NCI-H146 treated with DMSO at 0.1 percent for 48 hours (cell line): ENCODE data around the gene VANGL2.

Source experiments
- DNase-seq: peaks from one replicate; lab custom pipeline; 2025; ENCODE audit not compliant: unreplicated experiment; lab: John Stamatoyannopoulos, UW

Gene VANGL2

DNA sequence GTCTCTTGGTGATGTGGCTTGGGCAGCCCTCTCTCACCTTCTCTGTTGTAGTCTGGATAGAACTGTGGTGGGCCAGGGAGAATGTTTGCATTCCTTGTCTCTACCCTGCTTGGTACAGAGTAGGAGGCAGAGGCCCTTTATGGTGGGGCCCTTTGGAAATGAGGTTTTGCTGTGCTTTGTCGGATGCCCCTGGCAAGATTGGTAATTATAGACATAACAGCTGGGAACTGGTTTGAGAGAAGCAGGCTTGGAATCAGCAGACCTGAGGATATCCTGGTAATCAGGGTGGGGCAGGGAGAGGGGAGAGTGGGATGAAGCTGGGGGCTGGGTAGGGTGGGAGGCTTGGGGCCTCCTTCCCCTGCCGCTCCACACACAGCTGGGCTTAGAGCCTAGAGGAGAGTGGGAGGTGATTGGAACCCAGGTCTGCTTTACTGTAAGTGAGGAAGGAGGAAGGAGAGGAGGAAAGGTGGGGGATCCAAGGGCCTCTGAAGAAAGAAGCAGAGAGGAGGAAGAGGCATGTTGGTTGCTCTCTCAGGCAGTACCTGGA lies 5.0 kb downstream of the VANGL2 start:
- DNase-seq, result no peak

DNA sequence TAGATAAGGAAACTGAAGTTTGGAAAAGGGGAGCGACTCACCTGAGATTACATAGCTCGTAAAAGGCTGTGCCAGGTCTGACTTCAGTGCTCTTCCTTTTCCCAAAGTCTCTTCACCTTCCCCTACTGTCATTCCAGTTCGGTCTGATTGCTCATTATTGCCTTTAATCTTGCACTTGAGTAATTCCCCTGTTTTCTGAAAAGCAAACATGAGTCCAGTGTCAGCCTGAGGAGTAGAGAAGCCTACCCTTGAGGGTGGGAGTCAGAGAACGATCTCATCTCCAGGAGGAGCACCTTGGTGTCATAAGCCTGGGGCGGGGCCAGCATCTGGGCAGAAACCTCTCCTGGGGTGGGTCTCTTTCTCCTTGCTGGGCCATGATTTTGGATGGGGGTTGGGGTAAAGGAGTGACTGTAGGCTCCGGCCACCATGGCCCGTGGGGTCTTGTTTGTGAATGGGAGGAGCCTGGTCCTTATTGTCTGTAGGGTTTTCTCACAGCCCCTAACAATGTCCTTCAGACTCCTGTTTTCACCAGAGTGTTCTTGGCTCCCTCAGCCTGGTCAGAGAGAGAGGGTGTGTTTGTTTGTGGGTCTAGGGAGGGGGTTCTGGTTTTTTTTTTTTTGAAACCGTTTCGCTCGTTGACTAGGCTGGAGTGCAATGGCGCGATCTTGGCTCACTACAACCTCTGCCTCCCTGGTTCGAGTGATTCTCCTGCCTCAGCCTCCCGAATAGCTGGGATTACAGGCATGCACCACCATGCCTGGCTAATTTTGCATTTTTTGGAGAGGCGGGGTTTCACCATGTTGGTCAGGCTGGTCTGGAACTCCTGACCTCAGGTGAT lies 6.0 kb downstream of the VANGL2 start:
- no peak for DNase-seq

DNA sequence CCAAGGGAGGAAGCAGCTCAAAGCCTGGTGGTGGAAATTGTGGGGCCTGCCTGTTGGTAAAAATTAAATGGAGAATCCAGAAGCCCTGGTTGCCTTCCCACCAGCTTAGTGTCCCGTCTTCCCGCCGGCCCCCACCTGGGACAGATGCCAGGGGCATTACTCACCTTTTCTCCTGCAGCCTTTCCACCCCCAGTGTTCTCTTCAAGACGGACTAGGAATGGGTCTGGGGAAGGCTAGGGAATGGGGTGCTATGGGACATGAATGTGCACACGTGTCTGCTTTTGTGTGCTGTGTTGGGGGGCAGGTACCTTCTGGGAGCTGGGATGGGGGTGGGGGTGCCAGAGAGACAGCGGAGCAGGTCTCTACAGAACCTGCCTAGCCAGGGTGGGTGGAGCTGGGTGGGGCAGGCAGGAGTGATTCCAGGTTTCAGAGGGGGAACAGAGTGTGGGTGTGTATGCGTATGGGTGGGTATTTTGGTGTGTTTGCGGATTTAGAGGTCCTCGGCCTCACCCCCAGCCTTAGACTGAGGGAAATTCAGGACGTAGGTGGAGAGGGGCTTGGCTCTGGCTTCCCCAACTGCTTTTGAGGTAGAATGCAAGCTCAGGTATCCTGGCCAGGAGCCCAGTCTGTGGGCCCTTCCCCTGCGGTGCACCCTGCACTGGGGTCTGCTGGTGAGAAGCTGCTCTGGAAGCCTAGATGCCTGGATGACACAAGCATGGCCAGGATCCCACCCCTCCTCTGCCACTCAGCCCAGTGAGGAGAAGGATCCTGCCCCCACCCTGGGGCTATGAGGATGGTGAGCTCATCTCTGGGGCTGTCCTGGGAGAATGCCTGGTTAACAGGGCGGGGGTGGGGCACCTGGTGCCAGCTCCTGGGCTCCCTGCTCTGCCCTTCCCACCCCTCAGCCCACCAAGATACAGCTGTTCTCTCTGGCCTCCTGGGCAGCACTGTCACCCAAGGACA lies 7.8 kb downstream of the VANGL2 start:
- no peak for DNase-seq

DNA sequence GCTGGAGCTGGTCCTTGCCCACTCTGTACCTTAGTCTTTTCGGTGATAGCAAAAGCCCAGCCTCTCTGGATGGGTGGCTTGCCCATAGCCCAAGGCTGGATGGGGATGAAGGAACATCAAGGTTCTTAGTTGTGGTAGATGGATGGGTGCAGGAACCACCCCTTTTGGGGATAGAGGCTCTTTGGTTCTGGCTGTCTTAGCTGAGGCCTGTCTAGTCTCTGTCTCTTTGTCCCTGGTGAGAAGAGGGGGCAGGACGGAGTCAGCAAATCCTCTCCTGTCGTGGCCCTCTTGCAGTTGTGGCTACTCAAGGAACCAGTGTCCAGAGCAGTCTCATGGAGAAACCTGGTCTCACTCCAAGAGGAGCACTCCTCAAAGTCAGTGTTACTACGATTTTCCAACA lies 8.5 kb downstream of the VANGL2 start:
- DNase-seq, result no peak

DNA sequence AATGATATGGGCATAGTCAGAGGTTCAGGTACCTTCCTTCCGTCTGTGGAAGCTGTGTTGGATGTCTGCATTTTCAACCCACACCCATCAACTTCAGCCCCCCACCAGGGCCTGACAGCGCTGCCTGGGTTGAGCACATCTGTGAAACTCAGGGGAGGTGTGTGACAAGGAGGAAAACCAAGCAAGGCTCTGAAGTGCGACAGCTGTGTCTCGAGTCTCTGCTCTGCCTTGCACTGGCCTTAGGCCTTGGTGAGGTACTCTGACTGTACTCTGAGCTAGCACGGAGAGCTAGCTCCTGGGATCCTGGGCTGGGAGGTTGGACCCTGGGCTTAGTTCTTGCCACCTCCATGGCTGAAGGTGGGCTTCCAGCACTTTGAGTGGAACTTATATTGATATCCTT lies 9.1 kb downstream of the VANGL2 start:
- DNase-seq, result no peak

DNA sequence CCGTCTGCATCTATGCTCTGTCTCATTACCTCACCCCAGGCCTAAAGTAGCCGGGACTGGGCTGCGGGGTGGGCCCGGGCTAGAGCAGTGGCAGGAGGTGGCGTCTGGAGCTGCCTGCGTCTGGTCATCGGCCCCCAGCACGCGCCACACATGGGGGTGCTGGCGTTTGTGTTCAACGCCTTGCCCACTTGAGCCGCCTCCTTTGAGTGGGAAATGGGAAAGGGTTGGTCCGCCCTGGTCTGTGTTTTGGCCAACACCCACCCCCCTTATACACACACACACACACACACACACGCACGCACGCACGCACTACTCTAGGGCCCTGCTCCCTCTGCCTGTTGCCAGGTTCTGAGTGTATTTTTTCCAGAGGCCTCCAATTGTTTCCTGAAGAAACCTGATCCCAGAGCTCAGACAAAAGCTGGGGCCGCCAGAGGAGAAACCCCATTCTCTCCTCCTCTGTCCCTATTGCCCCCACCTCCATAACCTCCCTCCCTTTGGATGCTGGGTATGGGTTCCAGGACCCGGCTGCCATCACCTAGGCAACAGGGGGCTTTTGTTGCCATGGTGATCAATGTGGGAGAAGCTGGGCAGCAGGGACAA lies 10.1 kb downstream of the VANGL2 start:
- DNase-seq, result no peak

DNA sequence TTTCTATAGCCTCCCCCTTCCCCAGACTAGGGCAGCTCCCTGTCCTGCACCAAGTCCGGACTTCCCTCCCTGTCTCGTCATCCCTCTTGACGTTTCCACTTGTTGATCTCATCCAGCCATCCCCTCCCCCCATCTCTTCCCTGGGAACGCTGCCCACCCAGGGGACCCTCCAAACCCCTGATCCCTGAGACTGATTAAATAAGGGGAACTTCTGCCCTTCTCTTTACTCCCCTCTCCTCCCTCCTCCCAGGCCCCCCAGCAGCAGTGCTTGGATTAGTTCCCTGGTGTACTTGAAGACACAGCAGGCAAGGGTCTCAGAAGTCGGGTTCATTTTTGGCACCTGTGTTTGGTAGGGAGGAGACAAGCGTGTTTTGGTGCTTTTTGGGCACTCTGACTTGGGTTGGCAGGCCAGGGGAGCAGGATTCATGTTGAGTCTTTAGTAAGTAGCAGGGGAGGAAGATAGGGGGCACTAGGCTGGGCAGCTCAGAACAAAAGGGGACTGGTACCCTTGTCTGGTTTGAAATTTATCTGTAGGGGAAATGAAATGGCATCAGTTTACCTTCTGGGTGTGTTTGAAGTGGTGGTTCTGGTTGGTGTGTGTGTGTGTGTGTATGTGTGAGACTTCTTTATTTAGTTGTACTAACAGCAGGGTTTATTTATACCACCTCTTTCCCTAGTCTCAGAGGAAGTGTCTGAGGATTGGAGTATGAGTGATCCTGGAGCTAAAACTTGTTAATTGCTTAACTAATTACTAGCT lies 11.1 kb downstream of the VANGL2 start:
- no peak for DNase-seq

DNA sequence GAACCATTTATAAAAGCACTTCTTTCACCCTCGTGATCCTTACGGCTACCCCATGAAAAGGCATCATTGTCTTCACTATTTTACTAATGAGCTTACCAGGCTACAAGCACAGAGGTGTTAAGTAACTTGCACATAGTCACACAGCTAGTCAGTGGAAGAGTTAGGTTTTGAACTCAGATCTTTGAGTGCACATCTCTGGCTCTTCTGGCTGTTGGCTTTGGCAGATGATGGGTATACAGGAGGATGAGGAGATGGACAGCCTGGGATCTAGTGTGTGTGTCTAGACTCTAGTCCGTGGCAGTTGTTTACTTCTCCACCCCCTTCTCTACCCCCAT lies 11.6 kb downstream of the VANGL2 start:
- DNase-seq, result no peak

DNA sequence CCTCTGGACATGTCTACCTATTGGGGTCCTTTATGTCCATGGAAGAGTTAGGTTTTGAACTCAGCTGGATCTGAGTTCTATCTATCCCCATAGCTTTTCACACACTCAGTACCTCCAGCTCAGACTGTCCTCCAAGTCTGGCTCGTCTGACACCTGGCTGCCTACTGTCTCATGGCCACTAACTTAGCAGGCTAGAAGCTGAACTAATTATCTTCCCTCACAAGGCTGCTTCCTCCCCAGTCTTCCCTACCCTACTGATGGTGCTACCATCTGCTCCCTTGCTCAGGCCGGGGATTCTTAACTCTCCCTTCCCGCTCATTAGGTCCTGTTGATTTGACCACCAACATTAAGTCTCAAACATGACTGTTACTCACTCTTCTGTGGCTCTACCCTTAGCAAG lies 13.4 kb downstream of the VANGL2 start:
- no peak for DNase-seq

DNA sequence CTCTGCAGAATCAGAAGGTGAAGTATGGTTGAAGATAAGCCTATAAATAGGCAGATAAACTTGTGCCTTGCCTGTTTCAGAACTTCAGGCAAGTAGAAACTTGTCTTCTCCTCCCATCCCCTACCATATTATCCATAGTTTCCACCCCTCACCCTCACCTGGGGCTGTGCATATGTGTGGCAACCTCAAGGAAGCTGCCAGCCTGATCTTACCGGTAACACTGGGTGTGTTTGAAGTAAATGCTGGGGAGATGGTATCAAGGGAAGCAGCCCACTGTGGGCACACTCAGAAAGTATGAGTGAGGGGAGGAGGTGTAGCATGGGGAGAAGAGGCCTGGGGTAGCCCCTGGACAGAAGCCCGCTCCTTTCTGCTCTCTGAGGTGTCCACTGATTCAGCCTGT lies 14.5 kb downstream of the VANGL2 start:
- DNase-seq, result no peak

DNA sequence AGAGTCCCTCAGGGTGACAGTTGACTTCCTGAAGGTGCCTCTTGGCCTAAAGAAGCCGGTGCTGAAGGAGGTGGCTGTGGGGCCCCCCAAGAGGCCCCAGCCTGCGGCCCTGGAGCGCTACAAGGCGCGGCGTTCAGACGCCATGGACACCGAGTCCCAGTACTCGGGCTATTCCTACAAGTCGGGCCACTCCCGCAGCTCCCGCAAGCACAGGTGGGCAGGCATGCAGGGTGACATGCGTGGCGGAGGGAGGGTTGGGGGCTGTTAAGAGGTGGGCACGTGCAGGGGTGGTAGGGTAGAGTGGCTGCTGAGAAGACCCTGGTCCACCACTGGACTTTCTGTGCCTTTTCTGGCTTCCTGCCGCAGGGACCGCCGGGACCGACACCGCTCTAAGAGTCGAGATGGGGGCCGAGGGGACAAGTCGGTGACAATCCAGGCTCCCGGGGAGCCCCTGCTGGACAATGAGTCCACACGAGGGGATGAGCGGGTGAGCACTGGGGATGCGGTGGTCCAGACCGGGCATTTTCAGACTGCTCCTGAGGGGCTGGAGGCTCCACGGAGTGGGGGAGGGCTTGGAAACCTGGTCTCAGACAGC lies 15.4 kb downstream of the VANGL2 start:
- no peak for DNase-seq

DNA sequence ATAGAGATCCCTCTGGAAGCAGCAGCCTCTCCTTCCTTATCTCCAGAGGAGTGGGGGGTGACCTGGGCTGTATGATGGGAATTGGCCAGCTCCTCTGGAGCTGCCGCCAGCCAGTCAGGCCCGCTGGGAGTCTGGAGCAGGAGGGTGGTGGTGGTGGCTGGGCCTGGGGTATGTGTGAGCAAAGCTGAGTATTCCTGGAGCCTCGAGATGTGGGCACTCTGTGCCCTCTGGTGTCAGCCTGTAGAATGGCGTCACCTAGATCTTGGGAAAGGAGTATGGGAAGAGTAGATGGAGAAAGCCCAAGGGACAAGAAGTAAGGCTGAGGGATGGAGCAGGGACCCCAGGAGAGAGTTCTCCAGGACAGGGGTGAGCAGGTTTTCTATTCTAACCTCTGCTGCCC lies 16.0 kb downstream of the VANGL2 start:
- peak; percentile 9 for DNase-seq

DNA sequence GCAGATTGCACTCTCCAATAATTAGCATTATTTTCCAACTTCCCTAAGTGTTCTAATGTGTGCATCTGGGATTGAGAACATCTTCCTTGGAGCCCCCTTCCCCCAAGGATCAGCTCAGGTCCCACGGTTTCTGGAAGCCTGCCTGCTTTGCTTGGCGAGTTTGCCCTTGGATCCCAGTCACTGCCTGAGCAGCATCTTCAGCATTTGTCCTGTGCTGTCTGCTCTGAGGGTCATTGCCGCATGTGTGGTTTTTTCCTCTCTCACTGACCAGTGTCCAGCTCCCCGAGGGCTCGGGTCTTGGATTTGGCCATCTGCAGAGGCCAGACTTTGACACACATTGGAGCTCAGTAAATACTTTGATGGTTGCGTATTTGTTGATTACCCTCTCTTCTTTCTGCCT lies 18.1 kb downstream of the VANGL2 start:
- DNase-seq, result no peak

DNA sequence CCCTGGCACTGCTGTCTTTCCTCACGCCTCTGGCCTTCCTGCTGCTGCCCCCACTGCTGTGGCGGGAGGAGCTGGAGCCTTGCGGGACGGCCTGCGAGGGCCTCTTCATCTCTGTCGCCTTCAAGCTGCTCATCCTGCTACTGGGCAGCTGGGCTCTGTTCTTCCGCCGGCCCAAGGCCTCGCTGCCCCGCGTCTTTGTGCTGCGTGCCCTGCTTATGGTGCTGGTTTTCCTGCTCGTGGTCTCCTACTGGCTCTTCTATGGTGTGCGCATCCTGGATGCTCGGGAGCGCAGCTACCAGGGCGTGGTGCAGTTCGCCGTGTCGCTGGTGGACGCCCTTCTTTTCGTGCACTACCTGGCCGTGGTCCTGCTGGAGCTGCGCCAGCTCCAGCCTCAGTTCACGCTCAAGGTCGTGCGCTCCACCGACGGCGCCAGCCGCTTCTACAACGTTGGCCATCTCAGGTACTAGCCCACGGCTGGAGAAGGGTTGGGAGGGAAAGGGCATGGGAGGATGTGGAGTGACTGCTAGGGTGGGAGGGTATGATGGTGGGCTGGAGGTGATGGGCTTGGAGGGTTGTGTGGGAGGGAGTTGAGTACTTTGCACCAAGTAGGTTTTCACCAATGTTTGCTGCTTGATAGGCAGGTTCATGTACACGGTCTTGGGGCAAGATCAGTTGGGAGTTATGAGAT lies 18.9 kb downstream of the VANGL2 start:
- DNase-seq, result no peak

DNA sequence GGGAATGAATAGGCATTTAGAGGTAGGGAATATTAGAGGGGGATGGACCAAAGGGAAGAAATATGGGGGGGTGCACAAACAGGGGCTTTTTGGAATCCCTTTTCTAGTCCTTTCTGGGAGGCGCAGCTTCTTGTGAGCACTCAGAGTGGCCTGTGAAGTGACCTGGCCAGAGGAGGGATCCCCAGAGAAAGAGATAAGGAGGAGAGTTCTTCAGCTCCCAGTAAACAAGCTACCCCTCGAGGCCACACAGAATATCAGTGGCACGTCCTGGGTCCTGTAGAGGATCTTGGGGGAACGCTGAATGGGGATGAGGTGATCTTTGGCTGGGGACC lies 19.4 kb downstream of the VANGL2 start:
- no peak for DNase-seq

DNA sequence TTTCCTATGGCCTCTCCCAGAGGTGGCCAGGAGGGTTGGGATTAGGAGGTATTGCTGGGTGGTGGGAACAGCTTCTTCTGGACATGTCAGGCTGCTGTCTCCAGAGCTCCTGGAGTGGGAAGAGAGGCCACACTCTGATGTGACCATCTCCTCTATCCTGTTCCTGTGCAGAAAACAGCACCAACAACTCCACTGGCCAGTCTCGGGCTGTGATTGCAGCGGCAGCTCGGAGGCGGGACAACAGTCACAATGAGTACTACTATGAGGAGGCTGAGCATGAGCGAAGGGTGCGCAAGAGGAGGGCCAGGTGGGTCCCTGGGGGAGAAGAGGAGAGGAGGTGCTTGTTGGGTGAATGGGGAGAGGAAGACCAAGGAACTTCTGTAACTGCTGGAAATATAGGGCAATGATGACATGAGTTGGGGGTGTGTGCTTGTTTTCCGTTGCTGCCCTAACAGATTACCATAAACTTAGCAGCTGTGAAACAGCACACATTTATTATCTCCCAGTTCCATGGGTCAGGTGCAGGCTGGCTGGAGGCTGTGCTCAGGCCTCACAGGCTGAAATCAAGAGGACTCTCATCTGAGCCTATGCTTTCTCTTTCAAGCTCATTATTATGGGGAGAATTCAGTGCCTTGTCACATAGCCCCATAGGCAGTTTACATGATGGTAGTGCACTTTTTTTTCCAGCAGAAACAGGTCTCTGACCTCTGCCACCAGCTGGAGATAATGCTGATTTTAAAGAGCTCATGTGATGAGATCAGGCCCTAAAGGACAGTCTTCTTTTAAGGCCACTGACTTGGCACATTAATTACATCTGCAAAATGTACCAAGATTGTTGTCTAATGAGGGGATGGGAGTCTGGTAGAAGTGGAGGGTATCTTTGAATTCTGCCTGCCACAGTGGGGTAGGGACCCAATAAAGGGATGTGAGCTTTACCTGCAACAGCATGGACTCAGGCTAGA lies 20.8 kb downstream of the VANGL2 start:
- no peak for DNase-seq

DNA sequence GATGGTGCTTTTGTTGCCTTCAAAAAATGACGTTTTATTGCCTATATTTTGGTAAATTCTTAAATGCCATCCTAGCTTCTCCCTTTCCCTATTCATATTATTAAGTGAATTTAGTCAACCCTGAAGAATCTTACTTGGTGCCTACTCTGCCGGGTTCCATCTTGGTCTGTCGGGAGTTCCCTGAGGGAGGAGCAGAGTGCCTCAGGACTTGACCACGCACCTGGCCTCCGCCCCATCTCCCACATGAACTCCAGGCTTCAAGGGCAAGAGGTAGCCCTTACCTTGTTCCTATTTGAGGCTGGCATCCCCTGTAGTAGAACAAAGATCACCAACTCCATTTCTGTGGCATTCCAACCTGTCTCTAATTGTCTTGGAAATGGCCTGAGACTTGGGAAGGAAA lies 21.5 kb downstream of the VANGL2 start:
- no peak for DNase-seq

DNA sequence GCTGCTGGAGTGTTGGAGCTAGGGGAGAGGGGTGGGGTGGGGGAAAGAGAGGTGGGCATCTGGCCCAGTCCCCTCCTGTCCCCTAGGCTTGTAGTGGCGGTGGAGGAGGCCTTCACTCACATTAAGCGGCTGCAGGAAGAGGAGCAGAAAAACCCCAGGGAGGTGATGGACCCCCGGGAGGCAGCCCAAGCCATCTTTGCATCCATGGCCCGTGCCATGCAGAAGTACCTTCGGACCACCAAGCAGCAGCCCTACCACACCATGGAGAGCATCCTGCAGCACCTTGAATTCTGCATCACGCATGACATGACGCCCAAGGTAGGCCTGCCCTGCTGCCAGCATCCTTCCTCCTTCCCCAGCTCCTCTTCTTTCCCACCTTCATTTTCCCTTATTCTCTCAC lies 23.6 kb downstream of the VANGL2 start:
- no peak for DNase-seq

DNA sequence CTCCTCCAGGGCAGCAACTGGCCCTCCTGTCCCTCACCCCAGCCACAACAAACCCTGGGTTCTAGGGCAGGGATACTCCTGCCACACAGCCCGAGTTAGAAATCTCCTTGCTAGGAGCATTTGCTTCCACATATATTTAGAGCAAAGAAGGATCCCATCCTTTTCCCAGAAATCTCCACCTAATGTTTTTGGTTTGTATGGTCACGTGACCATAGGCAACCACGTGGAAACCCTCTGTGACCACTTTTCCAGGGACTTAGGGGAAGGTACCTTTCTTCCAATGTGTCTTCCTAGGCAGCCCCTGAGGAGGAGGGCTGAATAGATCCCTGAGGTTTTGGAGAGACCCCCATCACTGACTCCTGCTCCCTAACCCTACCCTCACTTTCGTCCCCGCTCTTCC lies 25.5 kb downstream of the VANGL2 start:
- DNase-seq, result no peak
